NCI-H1694 treated with DMSO at 0.1 percent for 48 hours (cell line): Measurements from ENCODE around the gene USP4.
A peak's percentile ranks its signal among the peaks of the same experiment; 100 is the strongest.

Source experiments
- DNase-seq: peaks from one replicate; lab custom pipeline; 2025; lab: John Stamatoyannopoulos, UW

USP4 gene

DNA sequence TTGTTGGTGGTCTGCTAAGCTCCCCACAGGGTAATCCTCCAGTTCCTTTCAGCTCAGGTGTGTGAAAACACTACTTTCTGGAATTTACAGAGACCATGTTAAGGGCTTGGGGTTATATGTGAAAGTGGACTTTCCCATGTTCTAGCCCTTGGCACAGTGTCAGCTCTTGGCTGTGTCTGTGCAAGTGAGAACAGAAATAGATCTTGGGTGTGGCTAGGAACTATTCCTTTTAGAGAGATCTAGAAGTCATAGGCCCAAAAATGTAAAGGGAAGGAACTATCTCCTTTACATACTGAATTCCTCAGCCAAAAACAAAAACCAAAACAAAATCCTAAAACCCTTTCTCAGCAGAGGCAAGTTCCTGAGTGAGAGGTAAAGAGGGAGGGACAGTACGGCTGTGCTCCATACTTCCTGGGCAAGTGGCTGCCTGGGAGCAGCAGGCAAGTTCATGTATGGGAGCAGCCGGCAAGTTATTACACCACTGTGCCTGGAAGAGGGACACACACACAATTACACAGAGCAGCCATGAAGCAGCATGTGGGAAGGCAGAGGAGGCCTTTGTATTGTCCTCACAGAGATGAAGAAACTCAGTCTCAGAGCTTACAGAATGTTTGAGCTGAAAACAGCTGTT lies 43.0 kb downstream of the USP4 start:
- no peak for DNase-seq

- DNase-seq: peak; percentile 0
These were observed 44.3 kb downstream of the USP4 start for GRCh38 chr3:49295489-49296058.

GRCh38 chr3:49294343-49294742 lies 45.5 kb downstream of the USP4 start:
- DNase-seq: no peak

DNA sequence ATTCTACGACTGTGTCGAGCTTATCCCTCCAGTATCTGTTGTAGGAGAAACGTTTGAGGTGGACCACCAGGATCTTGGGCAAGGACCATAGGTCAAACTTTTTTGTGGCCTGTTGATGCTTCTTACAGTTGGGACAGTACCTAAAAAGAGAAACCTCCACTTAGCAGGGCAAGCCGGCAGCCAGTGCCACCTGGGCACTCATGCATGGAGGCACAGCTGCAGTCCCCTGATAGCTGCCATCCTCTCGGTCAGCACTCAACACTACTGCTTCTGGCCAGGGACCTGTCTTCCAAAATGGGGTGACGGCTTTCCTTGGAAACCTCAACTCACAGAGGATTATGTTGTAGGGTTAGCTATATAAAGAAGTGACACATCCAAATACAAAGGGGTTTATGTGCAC lies 55.9 kb downstream of the USP4 start:
- DNase-seq: no peak

DNA sequence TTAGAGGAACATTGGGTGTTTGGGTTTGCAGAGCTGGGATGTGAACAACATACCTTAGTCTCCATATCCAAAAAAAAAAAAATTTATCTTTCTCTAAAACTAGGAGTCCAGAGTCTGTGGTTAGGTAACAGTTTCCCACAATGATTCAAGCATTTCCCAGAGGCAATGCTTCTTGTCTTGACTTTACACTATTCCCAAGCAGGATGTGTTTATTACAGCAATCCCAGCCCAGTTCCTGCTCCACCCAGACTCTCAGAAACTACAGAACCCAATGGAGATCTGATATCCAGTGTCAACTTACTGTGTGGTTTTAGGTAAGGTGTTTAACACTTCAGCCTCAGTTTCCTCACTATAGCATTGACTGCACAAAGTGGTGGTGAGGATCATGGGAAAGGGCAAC lies 60.5 kb downstream of the USP4 start:
- no peak for DNase-seq

- DNase-seq: no peak
These were observed 61.3 kb downstream of the USP4 start for GRCh38 chr3:49278548-49278947.

- DNase-seq: no peak
These were observed 62.5 kb downstream of the USP4 start for GRCh38 chr3:49277383-49277775.

GRCh38 chr3:49276475-49277382 lies 63.1 kb downstream of the USP4 start, which contains the start of gene C3orf62:
TSS of gene C3orf62 (minus strand) at chr3:49277232. CDS start at chr3:49276872, 360 bp downstream.
- DNase-seq: no peak

DNA sequence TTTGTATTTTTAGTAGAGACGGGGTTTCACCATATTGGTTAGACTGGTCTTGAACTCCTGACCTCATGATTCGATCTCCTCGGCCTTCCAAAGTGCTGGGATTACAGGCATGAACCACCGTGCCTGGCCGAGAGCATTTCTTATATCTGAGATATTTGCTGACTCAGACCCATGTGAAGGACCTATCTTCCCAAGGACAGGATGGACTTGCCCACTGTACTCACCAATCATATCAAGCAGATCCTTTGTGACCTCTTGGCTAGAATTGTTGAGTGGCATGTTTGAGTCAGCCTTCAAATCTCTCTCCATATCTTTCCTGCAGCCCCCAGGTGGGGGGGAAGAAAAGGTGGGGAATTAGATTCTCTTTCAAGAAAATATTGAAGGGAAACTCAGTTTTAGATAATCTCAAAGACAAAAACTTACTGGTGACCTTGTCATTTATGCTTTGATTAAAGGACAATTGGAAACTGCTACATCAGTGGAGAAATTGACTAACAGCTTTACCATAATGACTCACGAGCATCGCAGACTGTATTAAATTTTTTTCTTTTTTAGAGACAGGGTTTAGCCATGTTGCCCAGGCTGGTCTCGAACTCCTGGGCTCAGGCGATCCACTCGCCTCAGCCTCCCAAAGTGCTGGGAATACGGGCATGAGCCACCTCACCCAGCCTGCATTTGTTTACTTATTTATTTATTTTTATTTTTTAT lies 65.9 kb downstream of the USP4 start:
- no peak for DNase-seq

GRCh38 chr3:49271047-49271446 lies 68.8 kb downstream of the USP4 start:
- no peak for DNase-seq

DNA sequence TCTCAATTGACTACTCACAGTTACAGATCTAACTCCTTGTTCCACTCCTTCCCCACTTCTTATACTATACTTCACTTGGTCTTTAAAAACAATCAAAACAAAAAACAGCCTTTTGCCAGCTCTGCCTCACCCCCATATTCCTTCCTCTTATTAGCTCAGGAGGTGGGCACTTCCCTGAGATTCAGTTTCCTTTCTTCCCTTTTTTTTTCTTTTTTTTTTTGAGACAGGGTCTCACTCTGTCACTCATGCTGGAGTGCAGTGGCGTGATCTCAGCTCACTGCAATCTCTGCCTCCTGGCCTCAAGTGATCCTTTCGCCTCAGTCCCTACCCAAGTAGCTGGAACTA lies 69.7 kb downstream of the USP4 start:
- DNase-seq: no peak

DNA sequence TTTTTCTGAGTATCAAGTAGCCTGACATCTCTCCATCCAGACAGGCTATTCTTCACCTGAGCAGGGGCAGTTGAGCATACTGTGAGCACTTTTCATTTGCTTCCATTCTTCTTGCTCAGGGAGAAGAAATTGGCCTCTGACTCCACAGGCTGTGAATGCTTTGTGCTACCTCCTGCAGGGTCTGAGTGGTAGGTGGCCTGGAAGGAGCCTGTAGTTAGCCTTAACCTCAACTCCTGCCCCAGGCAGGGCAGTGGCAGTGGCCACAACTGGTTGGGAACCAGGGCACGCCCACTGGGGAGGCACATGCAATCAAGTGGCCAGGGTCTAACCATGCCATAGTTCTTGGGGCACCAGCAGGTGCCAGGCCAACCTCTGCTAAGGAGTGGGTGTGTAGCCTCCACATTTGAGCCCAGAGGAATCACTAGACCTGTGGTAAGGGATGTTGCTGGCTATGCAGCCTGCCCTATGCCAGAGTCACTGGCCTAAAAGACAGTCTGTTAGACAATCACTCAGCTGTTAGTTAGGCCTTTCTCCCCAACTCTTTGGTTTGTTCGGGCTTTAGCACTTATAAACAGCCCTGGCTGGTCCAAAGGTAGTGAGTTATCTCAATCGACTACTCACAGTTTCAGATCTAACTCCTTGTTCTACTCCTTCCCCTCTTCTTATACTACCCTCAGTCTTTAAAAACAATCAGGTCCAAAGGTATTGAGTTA lies 70.3 kb downstream of the USP4 start:
- no peak for DNase-seq

- DNase-seq: no peak
These were observed 73.3 kb downstream of the USP4 start for GRCh38 chr3:49266410-49267095.

- DNase-seq: no peak
These were observed 74.0 kb downstream of the USP4 start for GRCh38 chr3:49265661-49266386.

GRCh38 chr3:49263159-49263889 lies 76.5 kb downstream of the USP4 start:
- no peak for DNase-seq

- no peak for DNase-seq
These were observed 79.0 kb downstream of the USP4 start for GRCh38 chr3:49260806-49261324.

DNA sequence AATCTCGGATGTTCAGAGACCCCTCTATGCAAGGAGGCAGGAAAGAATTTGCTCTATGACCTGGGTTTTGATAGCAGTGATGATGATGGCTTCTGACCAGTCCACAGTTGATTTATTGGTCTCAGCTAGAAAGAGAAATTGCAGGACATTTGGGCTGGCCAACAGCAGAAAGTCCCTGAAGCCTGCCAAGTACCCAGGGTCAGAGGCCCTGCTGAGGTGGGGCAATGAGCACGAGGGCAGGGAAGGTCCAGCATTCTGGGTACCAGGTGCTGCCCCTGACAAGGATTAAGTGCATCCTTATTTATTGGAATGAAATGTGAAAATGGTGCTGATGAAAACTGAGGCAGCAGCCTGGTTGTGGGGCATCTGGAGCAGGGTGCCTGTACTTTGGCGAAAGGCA lies 82.7 kb downstream of the USP4 start:
- no peak for DNase-seq

- DNase-seq: no peak
These were observed 83.9 kb downstream of the USP4 start for GRCh38 chr3:49255718-49256511.

DNA sequence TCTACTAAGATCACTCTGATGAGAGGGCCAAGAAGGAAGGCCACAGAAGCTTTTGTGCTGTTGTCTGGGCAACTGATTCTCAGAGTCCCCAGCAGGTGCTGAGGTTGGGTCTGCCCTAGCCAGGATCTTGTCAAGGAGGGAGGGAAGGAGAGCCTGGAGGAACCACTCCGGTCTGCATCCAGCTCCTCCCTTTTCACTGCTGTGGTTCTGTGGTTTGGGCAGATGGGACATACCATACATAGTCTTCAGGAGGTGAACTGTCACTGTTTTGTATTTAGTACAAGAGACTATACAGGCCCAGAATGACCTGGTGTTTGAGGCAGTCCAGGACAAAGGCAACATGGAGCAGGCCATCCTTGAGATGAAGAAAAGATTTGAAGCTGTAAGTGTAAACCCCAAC lies 84.7 kb downstream of the USP4 start:
- DNase-seq: no peak
